ENCODE results near the gene SLC25A36. TPM values are rescaled to one million over a fixed set of nuclear protein-coding genes. Genes with fewer than 3 reads are reported as not detected.

The SLC25A36 gene
- total and polyA plus RNA-seq, 8 donors = 13.1 to 275 (median 64.2) TPM

DNA sequence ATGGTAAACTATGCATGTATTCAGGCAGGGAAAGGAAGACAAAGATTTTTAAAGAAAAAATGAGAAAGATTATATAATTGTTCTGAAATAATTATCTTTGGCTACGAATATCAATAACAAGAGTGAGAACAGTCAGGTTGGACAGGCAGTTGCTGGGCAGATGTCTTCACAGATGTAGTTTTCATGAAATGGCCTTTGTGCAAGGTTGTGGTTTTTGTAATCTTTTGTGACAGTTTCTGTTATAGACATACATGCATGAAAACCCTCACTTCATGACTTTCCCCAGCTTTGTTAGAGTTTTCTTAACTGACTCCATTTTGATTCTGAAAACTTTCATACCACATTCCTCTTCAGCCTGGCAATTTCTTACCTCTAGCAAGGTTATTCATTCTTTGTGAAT is 34.9 kb upstream of the SLC25A36 start:
- WGBS, 5 donors = 77 to 83% (median 80%) methylated on average over 1 of the region's 1 CpG
- intact Hi-C loops (cut with DNase I; ENCODE audit: low total_unique reads) = no loop called here

DNA sequence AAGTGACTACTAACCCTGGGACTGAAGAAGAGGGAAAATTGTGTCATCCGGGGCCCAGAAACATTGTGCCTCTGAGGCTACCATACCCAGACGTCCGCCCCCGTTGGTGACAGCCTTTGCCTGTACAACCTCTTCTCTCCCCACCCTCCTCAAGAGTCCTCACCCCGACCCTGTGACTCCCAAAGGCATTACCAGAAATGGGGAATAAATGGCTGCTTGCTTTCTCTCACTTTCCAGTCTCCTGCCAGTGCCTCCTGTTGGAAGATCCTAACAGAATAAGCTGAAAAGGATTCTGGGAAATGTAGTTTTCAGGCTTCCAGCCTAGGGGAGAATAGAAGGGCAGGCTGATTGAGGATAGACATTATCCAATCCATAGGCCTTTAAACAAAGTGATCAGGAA is 30.8 kb upstream of the SLC25A36 start:
- 66 to 75% (median 69%) methylated on average over 5 of the region's 5 CpGs for WGBS, 5 donors

More for the DNA sequence above, 34.9 kb upstream of the SLC25A36 start:
- no peak overlapping the region for H3K27ac ChIP-seq
- H3K27me3 ChIP-seq = no peaks in the 10 kb centered on the region
- peaks cover 0 to 4% (median 2%) of the 10 kb centered on the region in 4 donors for H3K4me1 ChIP-seq
- H3K36me3 ChIP-seq = no peaks in the 10 kb centered on the region
- no peak for DNase-seq
- no peaks in the 10 kb centered on the region for H3K9me3 ChIP-seq
- H3K4me3 ChIP-seq = no peak overlapping the region
- TF ChIP-seq POLR2A (IDR thresholded peaks at IDR 0.05) = no peak
- TF ChIP-seq, protein P1, sequence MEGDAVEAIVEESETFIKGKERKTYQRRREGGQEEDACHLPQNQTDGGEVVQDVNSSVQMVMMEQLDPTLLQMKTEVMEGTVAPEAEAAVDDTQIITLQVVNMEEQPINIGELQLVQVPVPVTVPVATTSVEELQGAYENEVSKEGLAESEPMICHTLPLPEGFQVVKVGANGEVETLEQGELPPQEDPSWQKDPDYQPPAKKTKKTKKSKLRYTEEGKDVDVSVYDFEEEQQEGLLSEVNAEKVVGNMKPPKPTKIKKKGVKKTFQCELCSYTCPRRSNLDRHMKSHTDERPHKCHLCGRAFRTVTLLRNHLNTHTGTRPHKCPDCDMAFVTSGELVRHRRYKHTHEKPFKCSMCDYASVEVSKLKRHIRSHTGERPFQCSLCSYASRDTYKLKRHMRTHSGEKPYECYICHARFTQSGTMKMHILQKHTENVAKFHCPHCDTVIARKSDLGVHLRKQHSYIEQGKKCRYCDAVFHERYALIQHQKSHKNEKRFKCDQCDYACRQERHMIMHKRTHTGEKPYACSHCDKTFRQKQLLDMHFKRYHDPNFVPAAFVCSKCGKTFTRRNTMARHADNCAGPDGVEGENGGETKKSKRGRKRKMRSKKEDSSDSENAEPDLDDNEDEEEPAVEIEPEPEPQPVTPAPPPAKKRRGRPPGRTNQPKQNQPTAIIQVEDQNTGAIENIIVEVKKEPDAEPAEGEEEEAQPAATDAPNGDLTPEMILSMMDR (IDR thresholded peaks at IDR 0.05) = no peak

GRCh38 chr3:140911822-140912221 is 29.8 kb upstream of the SLC25A36 start:
- H3K9me3 ChIP-seq = no peaks in the 10 kb centered on the region
- intact Hi-C loops (cut with DNase I; ENCODE audit: low total_unique reads) = no loop called here
- TF ChIP-seq EP300 (IDR thresholded peaks at IDR 0.05) = no peak
- TF ChIP-seq POLR2A (IDR thresholded peaks at IDR 0.05) = no peak
- TF ChIP-seq POLR2AphosphoS5 (IDR thresholded peaks at IDR 0.05) = no peak
- TF ChIP-seq, protein P1 (IDR thresholded peaks at IDR 0.05) = no peak
- 21 to 40% (median 29%) methylated on average over 2 of the region's 2 CpGs for WGBS, 5 donors
- H3K27me3 ChIP-seq = no peaks in the 10 kb centered on the region
- peaks cover 0 to 16% (median 9%) of the 10 kb centered on the region in 4 donors for H3K4me1 ChIP-seq
- no peaks in the 10 kb centered on the region for H3K36me3 ChIP-seq
- no peak overlapping the region for H3K4me3 ChIP-seq
- DNase-seq = peak in 1 of 2 donors; percentile 32
- H3K27ac ChIP-seq = no peak overlapping the region

More for the DNA sequence above, 30.8 kb upstream of the SLC25A36 start:
- Histone ChIP-seq H3K4me1 (peaks cover 0 to 16% (median 8%) of the 10 kb centered on the region in 4 donors), H3K36me3 (no peaks in the 10 kb centered on the region), H3K27ac (no peak overlapping the region), H3K9me3 (no peaks in the 10 kb centered on the region), H3K4me3 (no peak overlapping the region), H3K27me3 (no peaks in the 10 kb centered on the region)
- TF ChIP-seq POLR2AphosphoS5 (IDR thresholded peaks at IDR 0.05) (no peak), POLR2A (IDR thresholded peaks at IDR 0.05) (no peak), EP300 (IDR thresholded peaks at IDR 0.05) (no peak)
- TF ChIP-seq, protein P1 (IDR thresholded peaks at IDR 0.05) = no peak
- DNase-seq = no peak
- intact Hi-C loops (cut with DNase I; ENCODE audit: low total_unique reads) = no loop called here

DNA sequence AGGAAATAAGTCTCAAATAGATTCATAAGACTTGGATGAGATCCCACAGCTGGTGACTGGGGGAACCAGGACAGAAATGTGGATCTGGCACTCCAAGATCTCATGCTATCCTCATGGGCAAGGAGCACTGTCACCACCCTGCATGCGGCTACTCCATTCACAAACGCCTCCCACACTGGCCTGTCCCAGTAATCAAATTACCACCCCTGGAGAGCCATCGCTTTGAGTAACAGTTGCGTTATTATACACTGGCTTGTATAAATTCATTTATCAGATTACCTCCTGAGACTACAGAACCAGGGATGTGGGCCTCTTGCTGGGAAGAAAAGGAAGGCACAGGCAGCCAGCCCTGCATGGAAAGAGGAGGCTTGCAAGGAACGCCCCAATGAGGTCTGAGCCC is 27.9 kb upstream of the SLC25A36 start:
- no peaks in the 10 kb centered on the region for H3K9me3 ChIP-seq
- WGBS, 5 donors = 80 to 90% (median 84%) methylated on average over 5 of the region's 5 CpGs
- no peak overlapping the region for H3K27ac ChIP-seq
- H3K4me3 ChIP-seq = no peak overlapping the region
- no peak for DNase-seq
- H3K36me3 ChIP-seq = no peaks in the 10 kb centered on the region
- H3K27me3 ChIP-seq = no peaks in the 10 kb centered on the region
- TF ChIP-seq, protein P1 (IDR thresholded peaks at IDR 0.05) = no peak
- TF ChIP-seq POLR2A (IDR thresholded peaks at IDR 0.05) = no peak
- no peak for TF ChIP-seq EP300 (IDR thresholded peaks at IDR 0.05)
- TF ChIP-seq POLR2AphosphoS5 (IDR thresholded peaks at IDR 0.05) = no peak
- intact Hi-C loops (cut with DNase I; ENCODE audit: low total_unique reads) = no loop called here
- peaks cover 6 to 28% (median 21%) of the 10 kb centered on the region in 4 donors for H3K4me1 ChIP-seq
